Activated B cell treated with CpG ODN at 0.5 μM for 24 hours (primary cell): ENCODE results near the gene PTPRK. TPM values are rescaled to one million over a fixed set of nuclear protein-coding genes. Genes with fewer than 3 reads are reported as not detected.

Source experiments
- ATAC-seq: fragments of 200-7000 bp; cut with Tn5 transposase; one replicate; pipeline ENCODE4 v1.10.0; 2021; ENCODE audit warnings: low read depth, mild to moderate bottlenecking, moderate library complexity
- CTCF ChIA-PET: fragments of 350-600 bp; sonication (Branson Sonifier 250); formaldehyde crosslinking; loops from one replicate; lab custom pipeline; 2021; ENCODE audit warnings: antibody characterized with exemption; lab: Charles Lee
- POLR2A ChIA-PET: fragments of 350-600 bp; sonication (Branson Sonifier 250); formaldehyde crosslinking; loops from one replicate; lab custom pipeline; 2021; ENCODE audit warnings: antibody characterized with exemption; lab: Charles Lee
- DNase-seq: peaks from one replicate; pipeline ENCODE4 v3.0.0; 2022
- H3K27ac Mint-ChIP-seq: one replicate; pipeline ENCODE4 v1.8.0; 2020; ENCODE audit warnings: mixed read lengths
- H3K27me3 Mint-ChIP-seq: one replicate; pipeline ENCODE4 v1.8.0; 2021; ENCODE audit warnings: mixed read lengths
- H3K36me3 Mint-ChIP-seq: one replicate; pipeline ENCODE4 v1.8.0; 2021; ENCODE audit warnings: low read depth, mixed read lengths
- H3K4me1 Mint-ChIP-seq: one replicate; pipeline ENCODE4 v1.8.0; 2021; ENCODE audit warnings: mixed read lengths
- H3K4me3 Mint-ChIP-seq: one replicate; pipeline ENCODE4 v1.8.0; 2020; ENCODE audit warnings: mild to moderate bottlenecking, mixed read lengths
- H3K9me3 Mint-ChIP-seq: one replicate; pipeline ENCODE4 v1.8.0; 2020; ENCODE audit warnings: mixed read lengths
- CTCF ChIP-seq: fragments of 200-600 bp; IDR thresholded peaks from one replicate; pipeline ENCODE4 v1.8.0; 2022; ENCODE audit warnings: antibody characterized with exemption, mild to moderate bottlenecking
- intact Hi-C: fragments of 100-400 bp; cut with micrococcal nuclease; formaldehyde crosslinking; loops from one replicate; pipeline ENCODE4 v1.15.1; 2024
- total RNA-seq: library from RNA; stranded (reverse); gene quantifications from 2 replicates; pipeline ENCODE4 v1.2.3, GENCODE V29; 2022

The PTPRK gene
- total RNA-seq, 1 donor from 2014 or later, result 14.2 TPM

DNA sequence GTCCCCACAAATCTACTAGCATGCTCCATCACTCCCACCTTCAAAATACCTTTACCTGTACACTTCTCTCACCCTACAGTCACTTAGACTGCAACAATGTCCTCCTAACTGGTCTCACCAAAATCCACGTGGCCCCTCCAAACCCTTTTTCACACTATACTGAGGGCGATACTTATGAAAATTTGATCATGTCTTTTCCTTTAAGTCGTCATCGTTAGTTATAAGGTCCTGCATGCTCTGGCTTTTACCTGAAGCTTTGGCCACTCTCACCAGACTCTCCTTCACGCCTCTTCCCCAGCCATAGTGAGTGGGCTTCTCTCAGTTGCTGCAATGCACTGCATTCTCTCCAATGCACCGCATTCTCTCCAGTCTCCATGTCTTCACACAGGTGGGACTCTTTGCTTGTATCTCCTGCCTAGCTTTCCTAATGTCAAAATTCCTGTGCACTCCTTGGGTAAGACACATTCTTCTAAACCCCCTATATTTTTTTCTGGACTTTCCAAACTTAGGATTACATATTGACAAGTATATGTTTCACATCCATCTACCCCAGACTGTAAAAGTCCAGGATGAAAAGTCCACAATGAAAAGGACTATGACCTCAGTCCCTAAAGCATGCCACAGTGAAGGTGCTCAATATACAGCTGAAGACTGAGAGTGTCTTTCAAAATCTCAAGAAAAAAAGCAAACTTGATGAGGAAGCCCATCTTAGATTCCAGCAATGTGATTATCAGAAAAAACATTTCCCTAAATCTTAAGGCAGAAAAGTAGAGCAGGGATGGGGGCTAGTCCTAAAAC, 24.7 kb downstream of the PTPRK start:
- Mint-ChIP-seq H3K4me1 (no peaks in the 10 kb centered on the region), H3K36me3 (no peaks in the 10 kb centered on the region), H3K9me3 (no peaks in the 10 kb centered on the region), H3K27ac (no peak overlapping the region), H3K4me3 (no peak overlapping the region), H3K27me3 (no peaks in the 10 kb centered on the region)
- POLR2A ChIA-PET, result no interaction called here
- ATAC-seq (no peak), DNase-seq (no peak)
- no peak for TF ChIP-seq CTCF
- CTCF ChIA-PET, result no interaction called here
- intact Hi-C loops, result no loop called here

DNA sequence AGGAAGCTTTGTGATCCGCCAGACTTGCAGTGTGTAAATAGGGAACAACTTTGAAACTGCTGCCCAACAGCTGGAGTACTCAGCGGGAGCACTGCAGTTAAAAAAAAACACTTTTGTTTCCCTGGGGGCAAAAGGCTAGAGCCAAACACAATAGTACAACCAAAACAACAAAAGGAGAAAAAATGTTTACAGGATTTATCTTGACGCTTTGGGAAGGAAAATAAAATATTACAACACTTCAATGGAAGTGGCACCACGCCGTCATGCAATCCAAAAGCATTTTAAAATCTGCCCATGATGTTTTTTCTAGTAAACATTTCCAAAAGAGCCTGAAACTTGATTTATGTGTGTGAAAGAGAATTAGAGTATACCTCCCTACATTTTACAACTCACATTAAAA, 26.0 kb downstream of the PTPRK start:
- ChIA-PET POLR2A (no interaction called here), CTCF (no interaction called here)
- Mint-ChIP-seq H3K9me3 (no peaks in the 10 kb centered on the region), H3K36me3 (no peaks in the 10 kb centered on the region), H3K4me3 (no peak overlapping the region), H3K27ac (no peak overlapping the region), H3K4me1 (no peaks in the 10 kb centered on the region), H3K27me3 (no peaks in the 10 kb centered on the region)
- ATAC-seq, result no peak
- no peak for TF ChIP-seq CTCF
- no peak for DNase-seq
- intact Hi-C loops, result no loop called here

GRCh38 chr6:128493877-128494276, 26.5 kb downstream of the PTPRK start:
- POLR2A ChIA-PET, result no interaction called here

GRCh38 chr6:128492386-128492785, 28.0 kb downstream of the PTPRK start:
- Mint-ChIP-seq H3K36me3 (no peaks in the 10 kb centered on the region), H3K4me3 (no peak overlapping the region), H3K9me3 (no peaks in the 10 kb centered on the region), H3K4me1 (no peaks in the 10 kb centered on the region), H3K27me3 (no peaks in the 10 kb centered on the region), H3K27ac (no peak overlapping the region)
- TF ChIP-seq CTCF, result no peak
- ATAC-seq (no peak), DNase-seq (no peak)
- POLR2A ChIA-PET, result no interaction called here
- intact Hi-C loops, result no loop called here
- CTCF ChIA-PET, result no interaction called here

More at GRCh38 chr6:128493877-128494276, 26.5 kb downstream of the PTPRK start:
- Mint-ChIP-seq H3K36me3 (no peaks in the 10 kb centered on the region), H3K27ac (no peak overlapping the region), H3K4me3 (no peak overlapping the region), H3K4me1 (no peaks in the 10 kb centered on the region), H3K9me3 (no peaks in the 10 kb centered on the region), H3K27me3 (no peaks in the 10 kb centered on the region)
- CTCF ChIA-PET, result no interaction called here
- intact Hi-C loops, result no loop called here
- DNase-seq, result no peak
- ATAC-seq, result no peak
- TF ChIP-seq CTCF, result no peak

DNA sequence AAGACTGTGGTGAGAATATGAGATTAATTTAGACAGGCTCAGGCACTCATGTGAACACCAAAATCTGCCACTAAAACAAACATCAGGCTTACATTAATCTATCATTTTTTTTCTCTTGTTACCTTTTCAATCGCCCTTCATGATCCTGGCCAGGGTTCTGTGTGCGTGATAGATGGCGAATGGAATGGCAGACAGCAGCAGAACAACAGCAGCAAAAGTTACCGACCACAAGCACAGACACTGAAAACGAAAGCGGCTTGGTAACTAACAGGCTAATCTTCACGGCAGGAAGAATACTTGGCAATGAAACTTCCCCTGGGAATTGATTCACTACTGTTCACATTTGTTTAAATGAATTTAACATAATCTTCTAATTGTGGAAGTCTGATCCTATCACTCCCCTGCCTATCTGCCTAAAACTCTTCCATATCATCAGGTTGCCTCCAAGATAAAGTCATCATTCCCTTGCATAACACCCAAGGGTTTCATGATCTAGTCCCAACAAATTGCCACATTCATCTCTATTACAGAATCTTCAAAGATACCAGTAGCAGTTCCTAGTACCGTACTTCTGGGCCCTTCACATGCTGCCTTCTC, 28.7 kb downstream of the PTPRK start:
- DNase-seq, result no peak

More for the DNA sequence above, 28.7 kb downstream of the PTPRK start:
- H3K4me1 Mint-ChIP-seq, result no peaks in the 10 kb centered on the region
- POLR2A ChIA-PET, result no interaction called here
- TF ChIP-seq CTCF, result no peak
- intact Hi-C loops, result no loop called here
- ATAC-seq, result no peak
- no peaks in the 10 kb centered on the region for H3K9me3 Mint-ChIP-seq
- no peak overlapping the region for H3K27ac Mint-ChIP-seq
- no peaks in the 10 kb centered on the region for H3K36me3 Mint-ChIP-seq
- H3K27me3 Mint-ChIP-seq, result no peaks in the 10 kb centered on the region
- CTCF ChIA-PET, result no interaction called here
- H3K4me3 Mint-ChIP-seq, result no peak overlapping the region
